GM12878 (cell line): ENCODE results near the gene CAVIN2. TPM values are rescaled to one million over a fixed set of nuclear protein-coding genes. Genes with fewer than 3 reads are reported as not detected.

Experiments
- ATAC-seq: fragments of 200-7000 bp; cut with Tn5 transposase; 3 replicates; pipeline ENCODE4 v1.9.1; 2020; ENCODE audit warnings: mild to moderate bottlenecking, moderate library complexity
- BruUV-seq: library from RNA; stranded (reverse); fragments of 400-500 nt; replicated peaks from 2 replicates; lab custom pipeline; 2021; lab: Mats Ljungman, UMichigan
- CTCF ChIA-PET: fragments of 300-600 bp; sonication (Branson Sonifier 250); formaldehyde crosslinking; extraction: SDS; loops from one replicate; lab custom pipeline; 2021; ENCODE audit warnings: inconsistent platforms; lab: Yijun Ruan, JAX
- POLR2A ChIA-PET: fragments of 350-600 bp; formaldehyde crosslinking; extraction: SDS; loops from one replicate; lab custom pipeline; 2021; ENCODE audit warnings: inconsistent platforms; lab: Charles Lee
- RAD21 ChIA-PET: fragments of 300-600 bp; sonication (Branson Sonifier 250); formaldehyde crosslinking; loops from one replicate; lab custom pipeline; 2023; ENCODE audit warnings: antibody characterized with exemption; ENCODE audit not compliant: unreplicated experiment; lab: Charles Lee
- SMC1A ChIA-PET: fragments of 300-600 bp; sonication (Branson Sonifier 250); formaldehyde crosslinking; loops from one replicate; lab custom pipeline; 2023; ENCODE audit not compliant: unreplicated experiment, uncharacterized antibody; lab: Charles Lee
- DNase-seq: peaks from one replicate; pipeline ENCODE4 v3.0.0-alpha.2; 2011; ENCODE audit warnings: low read depth, low spot score
- FAIRE-seq: peaks from 3 replicates; lab custom pipeline; 2011; peaks lifted over from hg19 to GRCh38; lab: Jason Lieb, UNC
- H2AFZ ChIP-seq: 2 replicates; pipeline ENCODE4 v1.6.0; 2011; ENCODE audit warnings: low read depth, low read length, control low read depth; ENCODE audit not compliant: control insufficient read depth
- H3K27ac ChIP-seq: 2 replicates; pipeline ENCODE4 v1.5.1; 2011; ENCODE audit warnings: control low read depth; ENCODE audit not compliant: control insufficient read depth, insufficient read depth
- H3K27me3 ChIP-seq, 2 experiments: replicated peaks in 1 of 2; 2 replicates each; pipeline versions ENCODE4 v1.6.0 to v1.6.1; 2011; ENCODE audit warnings: low read length in 1 of 2; ENCODE audit not compliant: control insufficient read depth in 2 of 2, insufficient read depth in 2 of 2
- H3K36me3 ChIP-seq, 2 experiments: 2 replicates each; pipeline ENCODE4 v1.5.1; 2011; ENCODE audit warnings: low read length in 1 of 2; ENCODE audit not compliant: control insufficient read depth in 2 of 2, insufficient read depth in 2 of 2
- H3K4me1 ChIP-seq: 2 replicates; pipeline ENCODE4 v1.6.1; 2011; ENCODE audit warnings: mild to moderate bottlenecking, low read length, moderate library complexity, mixed read lengths; ENCODE audit not compliant: control insufficient read depth, insufficient read depth
- H3K4me2 ChIP-seq: 2 replicates; pipeline ENCODE4 v1.6.0; 2011; ENCODE audit warnings: control low read depth; ENCODE audit not compliant: control insufficient read depth, insufficient read depth
- H3K4me3 ChIP-seq: fragments of 200-600 bp; sonication (generic); 2 replicates; pipeline ENCODE4 v1.5.1; 2016
- H3K79me2 ChIP-seq: 2 replicates; pipeline ENCODE4 v1.6.0; 2011; ENCODE audit warnings: low read length; ENCODE audit not compliant: control insufficient read depth, insufficient read depth
- H3K9ac ChIP-seq: 2 replicates; pipeline ENCODE4 v1.8.0; 2011; ENCODE audit warnings: low read length, control low read depth, mixed read lengths; ENCODE audit not compliant: control insufficient read depth, insufficient read depth
- H3K9me3 ChIP-seq: replicated peaks from 3 replicates; pipeline ENCODE4 v1.5.1; 2011; ENCODE audit warnings: mild to moderate bottlenecking, low read length; ENCODE audit not compliant: control insufficient read depth, insufficient read depth
- H4K20me1 ChIP-seq: 2 replicates; pipeline ENCODE4 v1.6.0; 2011; ENCODE audit not compliant: control insufficient read depth, insufficient read depth
- CEBPB ChIP-seq, 2 experiments: fragments of 150-350 bp in 1 of 2; IDR thresholded peaks; 2 replicates each; pipeline ENCODE4 v1.6.1; 2012 to 2014; ENCODE audit warnings: low read depth in 2 of 2, low read length in 2 of 2, borderline replicate concordance in 1 of 2, inconsistent platforms in 1 of 2
- HCFC1 ChIP-seq: fragments of 150-350 bp; IDR thresholded peaks from 2 replicates; pipeline ENCODE4 v1.6.1; 2014; ENCODE audit warnings: low read length
- PKNOX1 ChIP-seq: fragments of 450-650 bp; IDR thresholded peaks from 2 replicates; pipeline ENCODE4 v1.6.1; 2016; ENCODE audit warnings: mild to moderate bottlenecking
- SIX5 ChIP-seq: IDR thresholded peaks from 2 replicates; pipeline ENCODE4 v1.6.1; 2011; ENCODE audit warnings: mild to moderate bottlenecking, low read depth, low read length, moderate library complexity; ENCODE audit not compliant: severe bottlenecking
- ZNF274 ChIP-seq: IDR thresholded peaks from one replicate; pipeline ENCODE4 v1.8.0; 2011; ENCODE audit not compliant: insufficient read length, insufficient read depth
- ZNF384 ChIP-seq: IDR thresholded peaks from 2 replicates; pipeline ENCODE4 v1.6.1; 2012; ENCODE audit warnings: low read depth, mild to moderate bottlenecking, low read length, improper control_type of control experiment, borderline replicate concordance
- WGBS: methylation state at CpG from one replicate; pipeline ENCODE4 v1.1.6; 2016; ENCODE audit warnings: low lambda C conversion rate; ENCODE audit not compliant: insufficient replicate concordance, insufficient coverage; ENCODE audit errors: missing lambda C conversion rate; 5-methylcytosine and 5-hydroxymethylcytosine counted together
- in situ Hi-C: fragments of 300-500 bp; cut with MboI; formaldehyde crosslinking; loops from 9 replicates; pipeline ENCODE4 v1.14.3; 2018; ENCODE audit warnings: mixed read lengths
- intact Hi-C: fragments of 100-400 bp; cut with micrococcal nuclease; formaldehyde crosslinking; loops from one replicate; pipeline ENCODE4 v1.14.2; 2022; ENCODE audit not compliant: unreplicated experiment
- polyA plus RNA-seq, 11 experiments: library from polyadenylated mRNA; depleted of rRNA in 4 of 11; unstranded in 6 of 11; stranded (reverse) in 5 of 11; fragments of >200 nt; fragmentation: Nextera tagmentation in 4 of 11; fragmentation: Illumina TruSeq in 1 of 11; extraction: Ambion mirVana in 4 of 11; extraction: Trizol in 1 of 11; gene quantifications; 1 replicate in 1 of 11; 2 replicates in 10 of 11; pipeline versions ENCODE4 v1.2.1 to v1.2.3, GENCODE V29; 2011 to 2016; ENCODE audit warnings: inconsistent platforms in 2 of 11, missing spikeins in 2 of 11, low read depth in 1 of 11
- total RNA-seq, 4 experiments: library from RNA; depleted of rRNA in 3 of 4; stranded (reverse); fragments of >200 nt in 3 of 4; fragmentation: Illumina TruSeq in 1 of 4; extraction: Trizol in 1 of 4; gene quantifications; 2 replicates each; pipeline versions ENCODE4 v1.2.1 to v1.2.3, GENCODE V29; 2013 to 2021

The CAVIN2 gene
- total and polyA plus RNA-seq, 10 of the 15 experiments (the other 5 are each of a cell fraction or from before 2014, with no cell fraction given), result not detected

GRCh38 chr2:191863988-191864387 lies 17.1 kb upstream of the CAVIN2 start:
- Histone ChIP-seq H3K4me2 (no peak overlapping the region), H3K9ac (no peak overlapping the region), H4K20me1 (no peaks in the 10 kb centered on the region), H3K27me3 (peaks cover 0 to 6% of the 10 kb centered on the region in 2 experiments; a peak in 3 of 4 replicates), H3K9me3 (no peaks in the 10 kb centered on the region), H2AFZ (no peak overlapping the region), H3K4me3 (no peak overlapping the region), H3K36me3 (no peaks in the 10 kb centered on the region), H3K79me2 (no peaks in the 10 kb centered on the region), H3K4me1 (no peaks in the 10 kb centered on the region), H3K27ac (no peak overlapping the region)
- intact Hi-C loops, result no loop called here
- no peak for TF ChIP-seq ZNF384
- TF ChIP-seq SIX5, result no peak
- TF ChIP-seq CEBPB (IDR thresholded peaks at IDR 0.05; ENCODE audit: borderline replicate concordance in 1 of 2, low read depth in 2 of 2, low read length in 2 of 2), result no peak
- TF ChIP-seq PKNOX1, result no peak
- no peak for TF ChIP-seq ZNF274
- no peak for TF ChIP-seq HCFC1
- DNase-seq, result no peak
- ChIA-PET POLR2A (interaction anchor here (0.6 kb wide), 1 partner anchor 11 kb away, joined by 4 read pairs; no protein-coding TSS in a partner anchor), RAD21 (interaction anchor here (1.4 to 9.9 kb wide), 2 partner anchors 51 to 296 kb away, joined by 3 to 222 read pairs; no protein-coding TSS in a partner anchor), SMC1A (interaction anchor here (3.0 to 11.4 kb wide), 2 partner anchors 51 to 297 kb away, joined by 8 to 244 read pairs; no protein-coding TSS in a partner anchor), CTCF (interaction anchor here (0.7 to 4.0 kb wide), 2 partner anchors 299 to 311 kb away, joined by 3 to 23 read pairs; no protein-coding TSS in a partner anchor)
- WGBS, result 14% methylated on average over 2 of the region's 2 CpGs
- no peak for ATAC-seq
- no TSS peak for BruUV-seq
- FAIRE-seq, result no peak
- in situ Hi-C loops, result no loop called here
